Brain microvascular endothelial cell (primary cell): ENCODE measurements around the gene TCF7L1.

ENCODE experiments used
- DNase-seq: peaks from one replicate; pipeline ENCODE4 v3.0.0-alpha.2; 2020
- H3K27ac ChIP-seq: fragments of 250-450 bp; sonication (Bioruptor Pico); 2 replicates; pipeline ENCODE4 v1.5.1; 2020; ENCODE audit warnings: mild to moderate bottlenecking, moderate library complexity
- H3K27me3 ChIP-seq: fragments of 250-450 bp; sonication (Bioruptor Pico); replicated peaks from 2 replicates; pipeline ENCODE4 v1.5.1; 2020; ENCODE audit warnings: mild to moderate bottlenecking
- H3K36me3 ChIP-seq: fragments of 250-450 bp; sonication (Bioruptor Pico); replicated peaks from 2 replicates; pipeline ENCODE4 v1.5.1; 2020; ENCODE audit warnings: mild to moderate bottlenecking
- H3K4me3 ChIP-seq: 2 replicates; pipeline ENCODE4 v1.5.1; 2011; ENCODE audit warnings: low read depth, mild to moderate bottlenecking, control low read depth, low read length, moderate library complexity
- in situ Hi-C: cut with HindIII; loops from 2 replicates; pipeline ENCODE4 v1.10.0; 2017; ENCODE audit warnings: low sequenced_read_pairs, low pct_ligation_motif_present
- TF ChIP-seq, protein P1 (sequence below): IDR thresholded peaks from 2 replicates; pipeline ENCODE4 v1.5.1; 2011; ENCODE audit warnings: low read depth, mild to moderate bottlenecking, moderate library complexity, low read length, control low read depth, inconsistent platforms; ENCODE audit errors: missing control alignments

TCF7L1 gene

DNA sequence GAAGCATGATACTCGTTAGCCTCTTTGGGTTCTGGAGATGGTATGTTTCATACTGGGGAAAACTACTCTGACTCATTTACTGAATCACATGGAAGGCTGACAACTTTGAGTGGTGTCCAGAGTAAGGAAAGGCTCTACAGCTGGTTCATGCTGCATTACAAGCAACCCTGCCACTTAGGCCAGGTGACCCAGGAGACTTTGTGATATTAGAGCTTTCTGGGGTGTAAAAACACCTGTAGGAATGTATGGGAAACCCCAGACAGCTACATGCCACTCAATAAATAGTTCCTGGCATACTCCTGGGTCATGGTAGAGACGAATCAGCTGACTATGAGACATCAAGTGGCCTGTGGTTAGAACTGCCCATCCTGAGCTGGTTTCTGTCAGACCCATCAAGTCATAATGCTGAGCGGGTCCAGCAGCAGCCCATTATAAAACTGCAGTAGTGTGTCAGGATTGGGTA, 21.3 kb upstream of the TCF7L1 start:
- Histone ChIP-seq H3K27ac (no peak overlapping the region), H3K36me3 (no peaks in the 10 kb centered on the region), H3K27me3 (no peaks in the 10 kb centered on the region), H3K4me3 (no peak overlapping the region)
- in situ Hi-C loops, result no loop called here
- DNase-seq, result no peak
- TF ChIP-seq, protein P1, sequence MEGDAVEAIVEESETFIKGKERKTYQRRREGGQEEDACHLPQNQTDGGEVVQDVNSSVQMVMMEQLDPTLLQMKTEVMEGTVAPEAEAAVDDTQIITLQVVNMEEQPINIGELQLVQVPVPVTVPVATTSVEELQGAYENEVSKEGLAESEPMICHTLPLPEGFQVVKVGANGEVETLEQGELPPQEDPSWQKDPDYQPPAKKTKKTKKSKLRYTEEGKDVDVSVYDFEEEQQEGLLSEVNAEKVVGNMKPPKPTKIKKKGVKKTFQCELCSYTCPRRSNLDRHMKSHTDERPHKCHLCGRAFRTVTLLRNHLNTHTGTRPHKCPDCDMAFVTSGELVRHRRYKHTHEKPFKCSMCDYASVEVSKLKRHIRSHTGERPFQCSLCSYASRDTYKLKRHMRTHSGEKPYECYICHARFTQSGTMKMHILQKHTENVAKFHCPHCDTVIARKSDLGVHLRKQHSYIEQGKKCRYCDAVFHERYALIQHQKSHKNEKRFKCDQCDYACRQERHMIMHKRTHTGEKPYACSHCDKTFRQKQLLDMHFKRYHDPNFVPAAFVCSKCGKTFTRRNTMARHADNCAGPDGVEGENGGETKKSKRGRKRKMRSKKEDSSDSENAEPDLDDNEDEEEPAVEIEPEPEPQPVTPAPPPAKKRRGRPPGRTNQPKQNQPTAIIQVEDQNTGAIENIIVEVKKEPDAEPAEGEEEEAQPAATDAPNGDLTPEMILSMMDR, result no peak

DNA sequence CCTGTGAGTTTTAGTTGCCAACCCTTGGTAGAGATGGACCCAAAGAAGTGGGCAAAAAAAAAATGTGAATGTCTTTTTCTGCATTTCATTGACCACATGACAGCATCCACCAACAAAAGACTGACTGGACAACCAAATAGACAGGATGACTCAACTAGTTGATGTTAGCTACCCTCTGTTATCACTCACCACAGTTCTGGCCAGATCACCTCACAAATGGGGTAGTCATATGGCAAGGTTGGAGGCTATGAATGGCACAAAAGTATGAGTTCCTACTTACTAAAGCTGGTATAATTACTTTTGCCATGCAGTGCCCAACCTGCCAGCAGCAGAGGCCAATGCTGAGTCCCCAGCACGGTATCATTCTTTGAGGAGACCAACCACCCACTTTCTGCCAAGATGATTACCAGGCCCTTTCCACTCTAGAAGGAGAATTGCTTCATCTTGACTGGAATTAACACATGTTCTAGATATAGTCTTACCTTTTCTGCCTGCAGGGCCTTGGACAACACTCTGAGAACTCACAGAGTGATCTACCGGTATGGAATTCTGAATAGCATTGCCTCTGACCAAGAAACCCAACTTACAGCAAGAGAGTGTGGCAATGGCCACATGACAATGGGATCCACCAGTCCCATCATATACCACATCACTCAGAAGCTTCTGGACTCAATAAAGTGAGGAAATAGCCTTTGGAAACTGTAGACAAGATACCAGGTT, 20.1 kb upstream of the TCF7L1 start:
- TF ChIP-seq, protein P1, result no peak
- Histone ChIP-seq H3K27ac (no peak overlapping the region), H3K36me3 (no peaks in the 10 kb centered on the region), H3K27me3 (no peaks in the 10 kb centered on the region), H3K4me3 (no peak overlapping the region)
- no peak for DNase-seq
- in situ Hi-C loops, result no loop called here

DNA sequence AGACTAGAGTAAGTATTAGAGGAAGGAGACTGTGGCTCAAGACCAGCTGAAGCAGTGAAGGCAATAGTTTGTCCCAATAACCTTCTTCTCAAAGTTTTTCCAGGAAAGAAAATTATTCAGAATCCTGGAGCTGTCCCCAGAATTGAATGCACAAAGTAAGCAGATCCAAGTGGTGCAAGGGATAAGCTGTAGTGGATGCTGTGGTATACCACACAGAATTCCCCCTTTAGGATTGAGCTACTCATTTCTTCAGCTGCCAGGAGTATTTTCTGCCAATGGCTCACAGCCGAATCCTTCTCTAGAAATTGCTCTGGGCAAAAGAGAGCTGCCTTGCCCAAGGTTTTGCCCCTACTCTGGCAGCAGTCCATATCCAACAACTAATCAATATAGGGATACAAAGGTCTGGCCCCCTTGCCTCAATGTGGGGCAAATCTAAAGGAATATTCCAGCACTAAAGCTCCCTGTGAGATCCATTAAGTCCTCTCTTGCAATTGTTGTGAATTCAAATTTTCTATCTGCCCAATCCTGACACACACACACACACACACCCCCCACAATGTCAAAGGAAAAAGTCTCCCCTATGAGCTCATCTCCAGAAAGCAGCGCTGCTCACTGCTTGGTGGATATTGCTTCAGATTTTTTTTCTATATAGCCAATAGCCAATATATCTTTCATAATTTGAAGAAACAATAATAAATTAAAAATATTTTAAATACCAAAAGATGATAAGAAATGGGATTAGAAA, 18.4 kb upstream of the TCF7L1 start:
- no peak for DNase-seq
- Histone ChIP-seq H3K36me3 (no peaks in the 10 kb centered on the region), H3K27me3 (no peaks in the 10 kb centered on the region), H3K27ac (no peak overlapping the region), H3K4me3 (no peak overlapping the region)
- in situ Hi-C loops, result no loop called here
- TF ChIP-seq, protein P1, result no peak

DNA sequence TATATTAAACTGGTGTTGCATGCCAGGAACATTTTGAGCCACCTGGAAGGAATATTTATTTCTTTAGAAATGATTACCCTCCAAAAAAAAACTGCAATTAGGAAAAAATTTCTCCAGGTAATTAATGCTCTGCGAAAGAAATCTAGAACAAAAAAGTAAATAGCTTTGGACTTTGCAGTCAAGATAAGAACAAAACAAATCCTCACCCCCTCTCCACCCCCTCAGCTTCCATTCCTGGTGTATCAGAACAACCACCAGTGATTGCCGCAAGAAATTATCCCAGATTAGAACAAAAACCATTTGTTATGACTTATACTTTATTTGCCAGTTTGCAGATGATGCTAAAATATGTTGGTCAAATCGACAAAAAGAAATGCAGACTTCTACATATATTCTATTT, 17.0 kb upstream of the TCF7L1 start:
- TF ChIP-seq, protein P1, result no peak
- H3K36me3 ChIP-seq, result no peaks in the 10 kb centered on the region
- H3K27ac ChIP-seq, result no peak overlapping the region
- in situ Hi-C loops, result no loop called here
- H3K27me3 ChIP-seq, result no peaks in the 10 kb centered on the region
- no peak for DNase-seq
- no peak overlapping the region for H3K4me3 ChIP-seq

DNA sequence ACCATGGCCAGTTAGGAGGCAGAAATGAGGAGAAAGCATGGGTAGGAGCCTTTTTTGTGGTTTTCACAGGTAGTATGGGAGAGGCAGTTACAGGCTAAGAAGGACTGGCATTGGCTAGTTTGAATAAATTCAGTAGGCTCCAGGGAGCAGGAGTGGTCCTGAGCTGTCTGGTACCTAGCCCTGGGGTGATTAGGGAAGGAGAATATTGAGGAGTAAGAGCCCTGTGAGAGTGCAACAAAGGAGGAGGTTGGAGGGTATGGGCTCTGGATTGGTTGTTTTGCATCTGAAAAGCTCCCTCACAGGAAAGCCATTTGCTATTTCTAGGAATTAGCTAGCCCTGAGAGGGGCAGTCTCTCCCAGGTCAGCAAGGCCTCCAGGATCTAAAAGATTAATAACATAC, 13.3 kb upstream of the TCF7L1 start:
- Histone ChIP-seq H3K4me3 (no peak overlapping the region), H3K27me3 (no peaks in the 10 kb centered on the region), H3K27ac (no peak overlapping the region), H3K36me3 (no peaks in the 10 kb centered on the region)
- no peak for DNase-seq
- in situ Hi-C loops, result no loop called here
- TF ChIP-seq, protein P1, result no peak
